H1 (cell line): ENCODE results near the gene ENTPD6. TPM values are rescaled to one million over a fixed set of nuclear protein-coding genes. Genes with fewer than 3 reads are reported as not detected.
"Not testable (repeated sequence)": the region's sequence is repeated elsewhere in the genome, so short reads cannot be mapped to it uniquely, and the experiment has no call there.

Experiments
- CTCF ChIA-PET: fragments of 300-600 bp; sonication (Branson Sonifier 250); formaldehyde crosslinking; loops from one replicate; lab custom pipeline; 2021; ENCODE audit not compliant: partially characterized antibody; lab: Charles Lee
- POLR2A ChIA-PET: fragments of 300-600 bp; sonication (Branson Sonifier 250); formaldehyde crosslinking; loops from one replicate; lab custom pipeline; 2021; ENCODE audit warnings: inconsistent platforms; ENCODE audit not compliant: partially characterized antibody; lab: Charles Lee
- DNase-seq, 2 experiments: peaks; one replicate each; pipeline versions ENCODE4 v3.0.0 to v3.0.0-alpha.2; 2010 to 2022; ENCODE audit warnings: low spot score in 2 of 2, low read depth in 1 of 2, mixed read lengths in 1 of 2
- FAIRE-seq: peaks from 2 replicates; lab custom pipeline; 2011; peaks lifted over from hg19 to GRCh38; lab: Jason Lieb, UNC
- H2AFZ ChIP-seq: 2 replicates; pipeline ENCODE4 v1.8.1; 2012; ENCODE audit warnings: low read length, inconsistent platforms
- H2AK5ac ChIP-seq: 2 replicates; pipeline ENCODE4 v1.6.1; 2013; ENCODE audit warnings: low read depth, low read length
- H2BK120ac ChIP-seq: replicated peaks from 2 replicates; pipeline ENCODE3; 2013; ENCODE audit warnings: low read depth, low read length, inconsistent platforms
- H2BK12ac ChIP-seq: 2 replicates; pipeline ENCODE4 v1.6.1; 2013; ENCODE audit warnings: low read depth, low read length
- H2BK15ac ChIP-seq: 2 replicates; pipeline ENCODE4 v1.6.1; 2013; ENCODE audit warnings: low read length
- H2BK20ac ChIP-seq: 2 replicates; pipeline ENCODE4 v1.6.1; 2013; ENCODE audit warnings: low read length
- H2BK5ac ChIP-seq: 2 replicates; pipeline ENCODE4 v1.6.1; 2013; ENCODE audit warnings: low read depth, low read length
- H3K14ac ChIP-seq: 2 replicates; pipeline ENCODE4 v1.6.1; 2013; ENCODE audit warnings: inconsistent platforms; ENCODE audit not compliant: insufficient read length
- H3K18ac ChIP-seq: 2 replicates; pipeline ENCODE4 v1.6.1; 2013; ENCODE audit warnings: low read length; ENCODE audit errors: extremely low read depth
- H3K23ac ChIP-seq: 2 replicates; pipeline ENCODE4 v1.6.1; 2013; ENCODE audit warnings: inconsistent platforms; ENCODE audit not compliant: insufficient read length
- H3K23me2 ChIP-seq: 2 replicates; pipeline ENCODE4 v1.6.1; 2013; ENCODE audit warnings: low read depth, low read length
- H3K27ac ChIP-seq: 2 replicates; pipeline ENCODE4 v1.6.1; 2011; ENCODE audit warnings: low read depth, low read length, inconsistent platforms
- H3K27me3 ChIP-seq, 4 experiments: replicated peaks in 1 of 4; 1 replicate in 1 of 4; 2 replicates in 3 of 4; pipeline versions ENCODE4 v1.6.1 to v1.8.1; 2011 to 2013; ENCODE audit warnings: low read length in 3 of 4, mild to moderate bottlenecking in 3 of 4, inconsistent platforms in 2 of 4, mixed read lengths in 2 of 4, moderate library complexity in 1 of 4; ENCODE audit not compliant: control insufficient read depth in 3 of 4, insufficient read depth in 3 of 4; ENCODE audit errors: extremely low read depth in 1 of 4
- H3K36me3 ChIP-seq, 4 experiments: 2 replicates each; pipeline versions ENCODE4 v1.6.1 to v1.8.1; 2011 to 2013; ENCODE audit warnings: mild to moderate bottlenecking in 4 of 4, low read length in 3 of 4, moderate library complexity in 2 of 4, control low read depth in 1 of 4, inconsistent platforms in 1 of 4; ENCODE audit not compliant: insufficient read depth in 4 of 4, control insufficient read depth in 2 of 4
- H3K4ac ChIP-seq: replicated peaks from 2 replicates; pipeline ENCODE3; 2013; ENCODE audit warnings: low read length, low read depth, mixed read lengths, inconsistent platforms; ENCODE audit not compliant: insufficient read length
- H3K4me1 ChIP-seq, 4 experiments: replicated peaks in 1 of 4; 1 replicate in 1 of 4; 2 replicates in 3 of 4; pipeline versions ENCODE4 v1.6.1 to v1.8.1; 2011 to 2013; ENCODE audit warnings: low read length in 3 of 4, inconsistent platforms in 2 of 4, mixed read lengths in 1 of 4; ENCODE audit not compliant: insufficient read depth in 4 of 4, control insufficient read depth in 3 of 4
- H3K4me2 ChIP-seq, 2 experiments: 2 replicates each; pipeline versions ENCODE4 v1.6.1 to v1.8.1; 2011 to 2013; ENCODE audit warnings: low read depth in 2 of 2, low read length in 2 of 2, control low read depth in 1 of 2, inconsistent platforms in 1 of 2, mild to moderate bottlenecking in 1 of 2; ENCODE audit not compliant: insufficient read depth in 1 of 2
- H3K4me3 ChIP-seq, 4 experiments: fragments of 200-600, 300-600 bp in 1 of 4; sonication (generic), shearing (Covaris generic), sonication (Bioruptor Twin) in 1 of 4; 2 replicates each; pipeline versions ENCODE4 v1.5.1 to v1.8.1; 2011 to 2016; ENCODE audit warnings: low read length in 4 of 4, low read depth in 3 of 4, control low read depth in 2 of 4, inconsistent platforms in 2 of 4, mild to moderate bottlenecking in 2 of 4, mixed read lengths in 1 of 4, moderate library complexity in 1 of 4; ENCODE audit not compliant: insufficient read depth in 2 of 4; ENCODE audit errors: extremely low read depth in 1 of 4
- H3K56ac ChIP-seq: replicated peaks from 2 replicates; pipeline ENCODE3; 2013; ENCODE audit warnings: low read depth, mild to moderate bottlenecking, mixed read lengths, low read length, inconsistent platforms; ENCODE audit not compliant: insufficient read length
- H3K79me1 ChIP-seq: 2 replicates; pipeline ENCODE4 v1.6.1; 2013; ENCODE audit warnings: low read depth, low read length, control low read depth
- H3K79me2 ChIP-seq, 2 experiments: 2 replicates each; pipeline versions ENCODE4 v1.6.1 to v1.8.1; 2012 to 2013; ENCODE audit warnings: low read length in 2 of 2, mild to moderate bottlenecking in 2 of 2, inconsistent platforms in 1 of 2; ENCODE audit not compliant: insufficient read depth in 2 of 2, control insufficient read depth in 1 of 2
- H3K9ac ChIP-seq, 4 experiments: replicated peaks in 1 of 4; 1 replicate in 1 of 4; 2 replicates in 3 of 4; pipeline versions ENCODE4 v1.6.1 to v1.8.1; 2011 to 2013; ENCODE audit warnings: low read depth in 3 of 4, low read length in 3 of 4, control low read depth in 2 of 4, mild to moderate bottlenecking in 2 of 4, moderate library complexity in 2 of 4, inconsistent platforms in 1 of 4; ENCODE audit errors: extremely low read depth in 1 of 4
- H3K9me3 ChIP-seq, 2 experiments: 2 replicates each; pipeline versions ENCODE4 v1.6.1 to v1.8.1; 2012 to 2013; ENCODE audit warnings: mild to moderate bottlenecking in 2 of 2, moderate library complexity in 2 of 2, control low read depth in 1 of 2, inconsistent platforms in 1 of 2, low read depth in 1 of 2, low read length in 1 of 2, mixed read lengths in 1 of 2; ENCODE audit not compliant: insufficient read depth in 2 of 2
- H4K20me1 ChIP-seq, 2 experiments: replicated peaks in 1 of 2; 2 replicates each; pipeline versions ENCODE3 to v1.8.1; 2011 to 2013; ENCODE audit warnings: inconsistent platforms in 2 of 2, low read length in 2 of 2, mild to moderate bottlenecking in 1 of 2; ENCODE audit not compliant: insufficient read depth in 2 of 2, control insufficient read depth in 1 of 2
- H4K5ac ChIP-seq: 2 replicates; pipeline ENCODE4 v1.6.1; 2013; ENCODE audit warnings: low read length, low read depth, mixed read lengths, inconsistent platforms; ENCODE audit not compliant: insufficient read length
- H4K8ac ChIP-seq: 2 replicates; pipeline ENCODE4 v1.8.0; 2013; ENCODE audit warnings: mild to moderate bottlenecking, moderate library complexity, low read length, inconsistent platforms; ENCODE audit not compliant: insufficient read depth; ENCODE audit errors: extremely low read depth
- H4K91ac ChIP-seq: replicated peaks from 2 replicates; pipeline ENCODE3; 2013; ENCODE audit warnings: low read length, mixed read lengths, inconsistent platforms; ENCODE audit not compliant: insufficient read length
- WGBS, 2 experiments: shearing (Covaris generic) in 1 of 2; methylation state at CpG; one replicate each; pipeline versions ENCODE4 v1.1.6 to v1.1.7; 2013 to 2015; ENCODE audit warnings: low lambda C conversion rate in 2 of 2, mixed read lengths in 2 of 2, inconsistent platforms in 1 of 2, low coverage in 1 of 2, missing lambda C conversion rate in 1 of 2; ENCODE audit not compliant: insufficient replicate concordance in 2 of 2, insufficient coverage in 1 of 2, insufficient read length in 1 of 2; ENCODE audit errors: extremely low coverage in 1 of 2, missing lambda C conversion rate in 1 of 2; 5-methylcytosine and 5-hydroxymethylcytosine counted together
- polyA plus RNA-seq, 7 experiments: library from polyadenylated mRNA; depleted of rRNA in 3 of 7; stranded (reverse) in 5 of 7; unstranded in 2 of 7; fragments of >200 nt in 5 of 7; fragments of 200-250 nt in 2 of 7; gene quantifications; 1 replicate in 5 of 7; 2 replicates in 1 of 7; 4 replicates in 1 of 7; pipeline versions ENCODE4 v1.2.1 to v1.2.3, GENCODE V29; 2011 to 2013; ENCODE audit warnings: missing spikeins in 2 of 7, mixed read lengths in 2 of 7
- total RNA-seq: library from RNA; stranded (reverse); fragmentation: NEBNext Ultra II Directional; extraction: Animal tissue kit (Norgen Biotek cat#: 25700); gene quantifications from 2 replicates; pipeline ENCODE4 v1.2.1, GENCODE V29; 2021

Gene ENTPD6
- total and polyA plus RNA-seq, 2 of the 8 experiments (the other 6 are each of a cell fraction or from before 2014, with no cell fraction given) = 47.8 to 57.3 TPM

- H2BK5ac ChIP-seq, H3K79me2 ChIP-seq, H3K79me1 ChIP-seq, H2BK12ac ChIP-seq, H2BK15ac ChIP-seq, H4K5ac ChIP-seq, H2AK5ac ChIP-seq, H3K23me2 ChIP-seq, H3K18ac ChIP-seq, H3K27me3 ChIP-seq, H3K23ac ChIP-seq, H3K56ac ChIP-seq, H3K4ac ChIP-seq, H3K14ac ChIP-seq, FAIRE-seq, DNase-seq, H4K20me1 ChIP-seq, H2AFZ ChIP-seq, H3K4me2 ChIP-seq, POLR2A ChIA-PET, H3K36me3 ChIP-seq, H2BK20ac ChIP-seq, H4K91ac ChIP-seq, H3K9ac ChIP-seq, H3K27ac ChIP-seq, H2BK120ac ChIP-seq, H3K4me1 ChIP-seq, H4K8ac ChIP-seq, H3K4me3 ChIP-seq: not testable (repeated sequence)
- CTCF ChIA-PET = interaction anchor here (1.3 to 2.9 kb wide), 2 partner anchors 9 to 13 kb away, joined by 3 to 17 read pairs; no protein-coding TSS in a partner anchor
- H3K9me3 ChIP-seq = peaks cover 4 to 24% of the 10 kb centered on the region in 2 experiments; a peak in 3 of 4 replicates
- 90% methylated on average over 2 of the region's 2 CpGs; no CpG with 5 or more reads in 1 of the 2 experiments for WGBS, 2 experiments
These were observed 29.3 kb upstream of the ENTPD6 start for GRCh38 chr20:25166105-25166782.
